ENCODE measurements around the gene STK31.

The STK31 gene

DNA sequence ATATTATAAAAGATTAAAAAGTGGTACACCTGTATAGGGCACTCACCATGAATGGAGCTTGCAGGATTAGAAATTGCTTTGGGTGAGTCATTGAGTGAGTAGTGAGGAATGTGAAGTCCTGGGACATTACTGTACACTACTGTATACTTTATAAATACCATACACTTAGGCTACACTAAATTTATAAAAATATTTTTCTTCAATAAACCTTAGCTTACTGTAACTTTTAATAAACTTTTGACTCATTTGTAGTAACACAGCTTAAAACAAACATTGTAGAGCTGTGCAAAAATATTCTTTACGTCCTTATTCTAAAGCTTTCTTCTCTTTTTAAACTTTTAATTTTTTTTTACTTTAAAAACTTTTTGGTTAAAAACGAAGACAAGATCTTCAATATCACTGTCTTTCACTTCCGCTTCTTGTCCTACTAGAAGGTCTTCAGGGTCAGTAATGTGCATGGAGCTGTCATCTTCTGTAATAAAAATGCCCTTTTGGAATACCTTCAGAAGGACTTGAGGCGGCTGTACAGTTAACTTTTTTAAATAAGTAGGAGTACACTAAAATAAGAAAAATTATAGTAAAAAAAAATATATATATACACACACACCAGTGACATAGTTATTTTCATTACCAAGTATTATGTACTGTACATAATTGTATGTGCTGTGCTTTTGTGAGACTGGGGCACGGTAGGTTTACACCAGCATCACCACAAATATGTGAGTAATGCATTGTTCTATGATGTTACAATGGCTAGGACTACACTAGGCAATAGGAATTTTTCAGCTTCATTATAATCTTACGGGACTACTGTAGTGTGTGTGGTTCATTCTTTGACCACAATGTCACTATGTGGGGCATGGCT is 3.5 kb downstream of the STK31 start:
- TF ChIP-seq TEAD4 (IDR thresholded peaks at IDR 0.05) (peak; percentile 94), EP300 (IDR thresholded peaks at IDR 0.05; ENCODE audit: borderline replicate concordance) (peak; percentile 48; the same call in 1 of the 2 replicates), MAX (IDR thresholded peaks at IDR 0.05) (no peak), RAD21 (IDR thresholded peaks at IDR 0.05; ENCODE audit: low read depth) (0 out of 2 replicates have a peak, but pooled peaks have one; percentile 6), TCF12 (IDR thresholded peaks at IDR 0.05; ENCODE audit: low read depth) (0 out of 2 replicates have a peak, but pooled peaks have one; percentile 37), CEBPB (IDR thresholded peaks at IDR 0.05) (no peak), YY1 (IDR thresholded peaks at IDR 0.05; ENCODE audit: low read depth) (peak; percentile 22; the same call in 1 of the 2 replicates)

GRCh38 chr7:23714150-23714464 is 4.1 kb downstream of the STK31 start:
- TF ChIP-seq CEBPB (IDR thresholded peaks at IDR 0.05) (no peak), YY1 (IDR thresholded peaks at IDR 0.05; ENCODE audit: low read depth) (peak; percentile 2; the same call in 1 of the 2 replicates), ZBTB7A (IDR thresholded peaks at IDR 0.05; ENCODE audit: low read depth) (no peak), EP300 (IDR thresholded peaks at IDR 0.05; ENCODE audit: borderline replicate concordance) (no peak), FOXM1 (IDR thresholded peaks at IDR 0.05; ENCODE audit: borderline replicate concordance, low read depth) (no peak), REST (IDR thresholded peaks at IDR 0.05; ENCODE audit: low read depth) (no peak), RAD21 (IDR thresholded peaks at IDR 0.05; ENCODE audit: low read depth) (no peak), NFIC (IDR thresholded peaks at IDR 0.05) (0 out of 2 replicates have a peak, but pooled peaks have one; percentile 9), CREB1 (IDR thresholded peaks at IDR 0.05; ENCODE audit: low read depth) (no peak), EGR1 (IDR thresholded peaks at IDR 0.05) (no peak), TAF1 (IDR thresholded peaks at IDR 0.05; ENCODE audit: low read depth) (no peak), TEAD4 (IDR thresholded peaks at IDR 0.05) (no peak), TCF12 (IDR thresholded peaks at IDR 0.05; ENCODE audit: low read depth) (0 out of 2 replicates have a peak, but pooled peaks have one; percentile 1), MAX (IDR thresholded peaks at IDR 0.05) (no peak)
- TF ChIP-seq, protein P1, sequence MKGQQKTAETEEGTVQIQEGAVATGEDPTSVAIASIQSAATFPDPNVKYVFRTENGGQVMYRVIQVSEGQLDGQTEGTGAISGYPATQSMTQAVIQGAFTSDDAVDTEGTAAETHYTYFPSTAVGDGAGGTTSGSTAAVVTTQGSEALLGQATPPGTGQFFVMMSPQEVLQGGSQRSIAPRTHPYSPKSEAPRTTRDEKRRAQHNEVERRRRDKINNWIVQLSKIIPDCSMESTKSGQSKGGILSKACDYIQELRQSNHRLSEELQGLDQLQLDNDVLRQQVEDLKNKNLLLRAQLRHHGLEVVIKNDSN (IDR thresholded peaks at IDR 0.05), result no peak

- no peak for TF ChIP-seq RAD21 (IDR thresholded peaks at IDR 0.05; ENCODE audit: low read depth)
- TF ChIP-seq TAF1 (IDR thresholded peaks at IDR 0.05; ENCODE audit: low read depth), result no peak
- TF ChIP-seq REST (IDR thresholded peaks at IDR 0.05; ENCODE audit: low read depth), result no peak
- no peak for TF ChIP-seq CREB1 (IDR thresholded peaks at IDR 0.05; ENCODE audit: low read depth)
- no peak for TF ChIP-seq MAX (IDR thresholded peaks at IDR 0.05)
- TF ChIP-seq, protein P1 (IDR thresholded peaks at IDR 0.05), result no peak
- TF ChIP-seq ZBTB7A (IDR thresholded peaks at IDR 0.05; ENCODE audit: low read depth), result no peak
- TF ChIP-seq TEAD4 (IDR thresholded peaks at IDR 0.05), result no peak
- no peak for TF ChIP-seq EP300 (IDR thresholded peaks at IDR 0.05; ENCODE audit: borderline replicate concordance)
- no peak for TF ChIP-seq NFIC (IDR thresholded peaks at IDR 0.05)
- TF ChIP-seq FOXM1 (IDR thresholded peaks at IDR 0.05; ENCODE audit: borderline replicate concordance, low read depth), result no peak
- no peak for TF ChIP-seq CEBPB (IDR thresholded peaks at IDR 0.05)
Observed at GRCh38 chr7:23714579-23714978, 4.6 kb downstream of the STK31 start.

GRCh38 chr7:23715099-23715498 is 5.1 kb downstream of the STK31 start:
- TF ChIP-seq TEAD4 (IDR thresholded peaks at IDR 0.05), result no peak
- no peak for TF ChIP-seq CREB1 (IDR thresholded peaks at IDR 0.05; ENCODE audit: low read depth)
- TF ChIP-seq EP300 (IDR thresholded peaks at IDR 0.05; ENCODE audit: borderline replicate concordance), result no peak
- TF ChIP-seq EGR1 (IDR thresholded peaks at IDR 0.05), result no peak
- no peak for TF ChIP-seq TCF12 (IDR thresholded peaks at IDR 0.05; ENCODE audit: low read depth)
- TF ChIP-seq ZBTB7A (IDR thresholded peaks at IDR 0.05; ENCODE audit: low read depth), result no peak
- no peak for TF ChIP-seq REST (IDR thresholded peaks at IDR 0.05; ENCODE audit: low read depth)
- TF ChIP-seq TAF1 (IDR thresholded peaks at IDR 0.05; ENCODE audit: low read depth), result no peak
- no peak for TF ChIP-seq MAX (IDR thresholded peaks at IDR 0.05)
- TF ChIP-seq, protein P1 (IDR thresholded peaks at IDR 0.05), result no peak
- no peak for TF ChIP-seq RAD21 (IDR thresholded peaks at IDR 0.05; ENCODE audit: low read depth)
- no peak for TF ChIP-seq YY1 (IDR thresholded peaks at IDR 0.05; ENCODE audit: low read depth)
- TF ChIP-seq FOXM1 (IDR thresholded peaks at IDR 0.05; ENCODE audit: borderline replicate concordance, low read depth), result no peak
- TF ChIP-seq NFIC (IDR thresholded peaks at IDR 0.05), result no peak
- TF ChIP-seq CEBPB (IDR thresholded peaks at IDR 0.05), result no peak

All from Ishikawa (cell line).